GM21529 (cell line): Measurements from ENCODE around the gene NADK.

ENCODE experiments used
- ATAC-seq: cut with Tn5 transposase; IDR thresholded peaks from one replicate; pipeline ENCODE4 v1.9.1; 2021; ENCODE audit not compliant: unreplicated experiment

Gene NADK

DNA sequence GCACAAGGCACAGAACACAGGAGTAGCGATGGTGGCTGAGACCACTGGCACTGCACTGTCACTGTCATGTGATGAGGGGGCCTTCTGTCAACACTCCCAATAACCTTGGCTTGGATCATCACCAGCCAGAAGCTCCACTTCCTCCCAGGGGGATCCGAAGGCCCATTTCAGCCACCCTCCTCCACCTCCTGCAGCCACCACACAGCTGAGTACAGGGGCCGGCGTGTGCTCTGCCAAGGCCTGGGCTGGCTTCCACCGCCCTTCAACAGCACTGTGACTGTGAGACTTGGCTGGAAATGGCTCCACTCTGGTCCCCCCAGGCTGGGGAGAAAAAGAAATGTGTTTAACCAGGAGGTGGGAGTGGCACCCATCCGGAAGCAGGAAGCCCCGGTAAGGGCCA, 9.9 kb upstream of the NADK start:
- ATAC-seq, result no peak

DNA sequence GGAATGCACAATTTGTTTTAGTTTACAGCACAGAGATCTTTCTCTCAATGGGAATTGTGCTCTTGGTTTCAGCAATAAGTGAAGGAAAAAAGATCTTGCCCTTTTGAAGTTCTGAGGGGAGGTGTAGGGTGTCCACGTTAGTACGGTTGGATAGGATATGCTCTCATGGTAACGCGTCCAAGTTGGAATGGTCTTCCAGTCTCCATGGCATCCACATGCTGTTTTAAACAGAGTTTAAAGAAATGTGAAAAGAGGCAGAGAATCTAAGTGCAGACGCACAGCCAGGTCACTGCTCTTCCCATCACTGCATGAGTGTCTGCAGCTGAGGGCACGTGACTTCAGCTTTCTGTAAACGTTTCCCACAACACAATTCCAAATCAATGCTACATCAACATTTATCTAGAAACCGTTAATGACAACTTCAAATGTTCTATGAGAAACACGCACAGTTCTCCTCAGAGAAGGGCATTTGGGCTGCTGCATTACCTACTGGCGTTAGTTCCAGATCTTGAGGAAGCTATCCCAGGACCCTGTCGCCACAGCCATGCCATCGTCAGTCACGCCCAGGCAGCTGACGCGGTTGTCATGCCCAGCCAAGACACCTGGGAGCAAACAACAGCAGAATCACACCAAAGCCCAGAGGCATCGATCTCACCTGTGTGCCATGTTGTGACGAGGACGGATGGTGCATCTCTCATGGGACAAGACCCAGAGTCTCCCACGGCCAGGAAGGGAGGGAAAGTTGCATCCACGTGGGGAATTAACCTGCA, 8.8 kb upstream of the NADK start:
- no peak for ATAC-seq

DNA sequence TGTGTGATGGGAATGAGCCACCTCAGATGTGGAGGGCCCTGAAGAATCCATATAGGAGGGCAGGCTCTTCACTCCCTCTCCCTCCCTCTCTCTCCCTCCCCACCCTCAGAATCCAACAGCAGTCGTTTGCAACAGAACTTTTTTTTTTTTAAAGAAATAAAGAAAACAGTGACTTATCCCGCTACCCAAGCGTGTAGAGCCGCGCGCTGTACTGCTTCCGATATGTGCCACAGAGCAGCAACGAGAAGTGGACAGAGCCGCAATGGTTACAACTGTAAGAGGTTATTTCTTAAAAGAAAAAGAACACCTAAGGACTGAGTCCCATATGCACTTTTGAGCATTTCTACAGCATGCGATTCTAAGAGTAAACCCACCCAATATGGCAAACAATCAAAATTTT, 7.4 kb upstream of the NADK start:
- ATAC-seq, result no peak

DNA sequence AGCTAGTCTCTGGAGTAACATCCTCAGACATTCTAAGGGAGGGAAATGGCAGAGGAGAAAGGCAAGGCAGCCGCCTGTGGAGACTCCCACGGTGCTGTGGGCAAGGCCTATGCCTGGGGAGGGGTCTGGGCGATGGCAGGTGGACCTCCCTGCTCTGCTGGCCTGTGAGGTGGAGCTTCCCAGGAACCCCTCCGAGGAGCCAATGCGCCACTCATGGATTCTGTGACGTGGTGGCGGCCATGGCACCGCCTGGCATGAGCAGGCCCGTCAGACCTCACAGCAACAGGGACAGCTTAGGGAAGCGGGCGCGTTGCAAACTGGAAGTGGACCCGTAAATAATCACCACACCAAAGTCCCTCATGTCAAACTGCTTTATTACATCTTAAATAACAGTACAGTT, 6.7 kb upstream of the NADK start:
- no peak for ATAC-seq

DNA sequence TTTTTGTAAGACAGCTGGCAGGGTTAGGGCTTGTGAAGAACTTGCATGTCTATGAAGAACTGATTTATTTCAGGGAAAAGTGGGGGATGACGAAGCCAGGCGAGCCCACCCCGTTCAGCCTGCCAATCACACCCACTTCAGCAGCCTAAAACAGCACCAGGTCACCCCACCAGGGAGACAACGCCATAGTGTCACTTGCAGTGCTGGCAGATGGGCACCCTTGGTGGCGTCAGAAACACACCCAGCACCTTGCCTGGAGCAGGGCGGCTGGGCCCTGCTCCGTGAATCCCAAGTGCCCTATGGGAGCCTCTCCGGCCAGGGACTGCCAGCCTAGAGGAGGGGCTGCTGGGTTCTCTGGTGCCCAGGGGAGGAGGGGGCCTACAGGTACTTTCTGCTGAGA, 5.0 kb upstream of the NADK start:
- no peak for ATAC-seq

DNA sequence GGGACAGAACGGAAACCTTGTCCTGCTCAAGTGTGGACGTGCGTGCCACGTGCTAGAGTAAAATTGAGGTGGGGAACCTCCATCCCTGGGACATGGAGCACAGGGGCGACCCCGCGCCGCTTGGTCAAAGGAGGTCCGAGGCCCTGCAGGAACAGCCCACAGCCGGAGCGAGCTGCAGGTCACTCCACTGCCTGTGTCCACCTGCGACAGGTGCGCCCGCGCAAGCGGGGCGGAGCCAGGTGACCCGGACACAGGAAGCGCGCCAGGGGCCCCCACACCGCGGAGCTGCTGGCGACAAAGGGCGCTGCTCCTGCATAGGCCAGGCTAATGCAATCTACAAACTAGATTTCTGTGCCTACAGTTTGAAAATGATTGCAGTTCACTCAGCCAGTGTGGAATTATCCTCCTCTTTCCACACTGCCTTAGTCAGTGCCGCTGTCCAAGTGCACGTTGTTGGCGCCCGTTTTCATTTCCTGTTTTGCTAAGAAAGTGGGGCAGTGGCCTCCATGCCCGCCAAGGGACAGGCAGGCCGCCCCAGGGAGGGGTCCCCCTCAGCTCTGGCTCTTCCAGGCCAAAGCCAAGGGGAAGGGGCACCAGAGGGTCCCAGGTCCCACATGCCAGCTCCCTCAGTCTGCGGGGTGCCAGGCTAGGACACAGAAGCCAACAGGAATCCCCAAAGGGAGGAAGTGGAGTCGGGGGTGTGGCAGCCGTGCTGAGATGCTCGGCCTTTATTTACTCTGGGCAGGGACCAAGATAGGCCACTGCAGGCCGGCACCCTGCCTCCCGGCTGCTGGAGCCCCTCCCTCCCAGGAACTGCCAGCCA, 4.3 kb upstream of the NADK start:
- no peak for ATAC-seq

DNA sequence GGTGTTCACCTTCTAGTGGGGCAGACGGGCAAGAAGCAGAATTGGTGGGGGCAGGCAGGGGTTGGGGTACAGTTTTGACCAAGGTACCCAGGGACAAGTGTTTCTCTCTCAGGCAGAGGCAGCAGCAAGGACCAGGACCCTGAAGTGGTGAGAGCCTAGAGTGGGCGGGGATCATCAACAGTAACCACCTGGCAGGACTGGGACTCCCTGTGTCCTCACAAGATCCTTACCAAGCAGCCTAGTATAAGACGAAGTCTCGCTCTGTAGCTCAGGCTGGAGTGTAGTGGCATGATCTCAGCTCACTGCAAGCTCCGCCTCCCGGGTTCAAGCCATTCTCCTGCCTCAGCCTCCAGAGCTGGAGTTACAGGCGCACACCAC, 3.2 kb upstream of the NADK start:
- ATAC-seq, result no peak

DNA sequence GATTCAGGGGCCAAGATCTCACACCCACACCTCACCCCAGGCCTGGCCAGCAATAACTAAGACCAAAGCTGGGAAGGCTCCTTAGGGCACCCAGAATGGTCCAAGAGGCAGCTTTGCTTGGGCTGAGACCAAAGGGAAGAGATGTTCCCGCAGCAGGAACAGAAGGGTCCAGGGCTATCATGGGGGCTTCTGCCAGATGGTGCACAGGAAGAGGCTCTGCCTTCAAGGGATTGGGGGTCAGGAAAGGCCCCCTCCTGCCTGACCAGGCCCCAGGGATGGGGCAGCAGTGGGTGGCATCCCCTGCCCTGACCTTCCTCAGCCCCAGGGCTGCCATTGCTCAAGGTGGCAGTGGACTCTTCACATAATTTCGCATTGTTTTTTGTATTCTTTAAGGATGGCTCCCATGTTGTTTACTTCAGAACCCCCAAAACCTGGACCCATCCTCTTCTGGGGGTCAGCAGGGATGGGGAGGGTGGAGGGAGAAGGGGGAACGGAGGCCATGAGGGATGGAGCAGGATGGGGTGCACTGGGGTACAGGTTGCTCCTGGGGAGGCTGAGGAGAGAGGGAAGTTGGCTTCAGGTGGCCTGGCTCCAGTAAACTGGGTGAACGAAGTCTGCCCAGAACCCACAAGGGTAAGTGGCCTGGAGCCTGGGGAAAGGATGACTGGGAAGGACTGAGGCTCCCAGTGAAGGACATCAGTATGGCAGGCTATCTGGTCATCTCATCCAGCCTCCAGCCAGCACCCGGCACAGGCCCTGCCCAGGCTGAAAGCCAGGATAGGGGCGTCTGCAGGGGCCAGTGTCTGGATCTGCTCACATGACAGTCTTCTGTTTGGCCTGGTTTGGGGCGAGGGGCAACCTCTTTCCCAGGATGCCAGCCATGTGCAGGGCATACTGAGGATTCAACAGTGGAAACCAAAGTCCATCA, 2.6 kb upstream of the NADK start:
- ATAC-seq, result no peak

DNA sequence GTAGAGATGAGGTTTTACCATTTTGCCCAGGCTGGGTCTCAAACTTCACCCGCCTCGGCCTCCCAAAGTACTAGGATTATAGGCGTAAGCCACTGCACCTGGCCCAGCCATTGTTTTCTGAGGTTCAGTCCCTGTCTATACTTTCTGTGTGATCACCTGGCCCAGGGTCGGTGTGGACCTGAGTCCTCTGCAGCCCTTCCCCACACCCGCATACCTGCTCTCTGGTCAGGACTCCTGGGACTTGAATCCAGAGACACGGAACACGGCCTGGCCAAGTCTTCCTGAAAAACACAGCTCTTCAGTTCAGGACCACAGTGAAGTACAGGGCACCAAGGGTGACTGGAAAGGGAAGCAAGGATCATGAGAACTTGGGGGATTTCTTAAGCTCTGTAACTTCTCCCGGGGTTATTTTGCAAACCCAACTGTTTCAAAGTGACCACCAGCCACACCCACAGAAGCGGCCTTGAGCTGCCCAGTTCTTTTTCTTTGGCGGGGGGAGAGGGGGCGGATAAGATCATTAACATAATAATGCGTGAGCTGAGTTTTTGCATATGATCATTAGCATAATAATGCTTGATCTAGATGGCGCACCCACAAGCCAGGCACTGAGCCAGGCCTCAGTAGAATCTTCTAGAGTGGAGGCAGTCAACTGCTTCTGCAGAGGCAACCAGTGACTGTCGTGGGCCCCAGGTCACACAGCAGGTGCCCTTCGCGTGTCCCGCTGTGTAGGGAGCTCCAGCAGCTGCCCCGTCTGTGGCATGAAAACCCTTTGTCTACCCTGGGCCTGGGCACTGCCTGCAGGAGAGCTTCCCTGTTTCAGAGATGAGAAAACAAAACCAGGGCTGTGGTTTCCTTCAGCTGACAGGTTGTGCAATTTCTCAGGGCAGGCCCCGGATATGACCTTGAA, 1.7 kb upstream of the NADK start:
- peak; percentile 36 for ATAC-seq

DNA sequence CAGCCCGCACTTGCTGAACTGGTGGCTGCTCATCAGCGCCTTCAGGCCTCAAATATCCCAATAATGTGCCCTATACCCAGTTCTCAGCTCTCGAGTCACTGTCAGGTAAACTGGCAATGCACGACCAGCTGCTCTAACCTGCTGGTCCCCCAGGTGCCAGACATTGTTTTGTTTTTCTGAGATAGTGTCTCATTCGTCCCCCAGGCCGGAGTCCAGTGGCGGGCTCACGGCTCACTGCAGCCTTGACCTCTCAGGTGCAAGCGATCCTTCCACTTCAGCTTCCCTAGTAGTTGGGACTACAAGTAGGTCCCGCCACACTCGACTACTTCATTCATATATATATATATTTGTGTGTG, 1.0 kb upstream of the NADK start:
- no peak for ATAC-seq

DNA sequence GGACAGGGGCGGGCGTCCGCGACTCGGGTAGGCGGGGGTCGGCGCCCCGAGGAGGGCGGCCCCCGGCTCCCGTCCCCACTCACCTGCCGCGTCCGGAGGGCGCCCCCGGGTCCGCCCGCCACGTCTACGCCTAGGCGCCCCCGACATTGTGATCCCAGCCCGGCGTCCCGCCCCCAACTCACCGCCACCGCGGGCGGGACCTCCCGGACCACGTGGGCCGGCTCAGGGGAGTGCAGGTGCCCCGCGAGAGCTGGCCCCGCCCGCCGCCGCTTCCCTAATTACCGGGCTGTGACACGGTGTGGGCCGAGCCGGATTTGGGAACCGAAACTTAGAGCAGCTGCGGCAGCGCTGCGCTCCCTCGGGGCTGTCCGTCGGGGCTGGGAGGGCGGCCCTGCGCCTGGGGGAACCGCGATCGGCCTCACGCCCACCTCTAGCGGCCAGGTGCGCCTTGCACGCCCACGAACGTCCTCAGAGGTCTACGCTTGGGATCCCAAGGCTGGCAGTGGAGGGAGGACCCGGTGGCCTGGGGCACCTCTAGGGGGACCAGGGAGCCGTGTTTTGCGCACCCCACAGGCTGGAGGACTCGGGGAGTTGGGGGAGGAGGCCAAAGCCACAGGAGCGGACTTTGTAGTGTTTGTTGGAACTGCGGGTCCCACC, 521 bp upstream of the NADK start:
- ATAC-seq, result peak; percentile 60

DNA sequence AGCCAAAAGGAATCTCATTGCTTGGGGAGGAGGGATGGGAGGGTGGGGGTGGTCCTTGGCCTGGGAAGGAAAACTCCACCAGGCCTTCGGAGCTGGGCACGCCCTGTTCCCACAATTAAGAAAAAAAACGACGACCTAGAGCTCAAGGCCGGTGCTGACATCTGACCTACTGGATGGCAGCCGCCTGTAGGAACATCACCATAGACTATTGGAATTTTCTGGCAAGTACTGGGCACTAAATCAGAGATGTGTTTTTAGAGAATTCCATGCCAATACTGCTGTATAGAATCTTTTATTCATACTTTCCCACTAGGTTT, 729 bp downstream of the NADK start:
- ATAC-seq, result no peak

DNA sequence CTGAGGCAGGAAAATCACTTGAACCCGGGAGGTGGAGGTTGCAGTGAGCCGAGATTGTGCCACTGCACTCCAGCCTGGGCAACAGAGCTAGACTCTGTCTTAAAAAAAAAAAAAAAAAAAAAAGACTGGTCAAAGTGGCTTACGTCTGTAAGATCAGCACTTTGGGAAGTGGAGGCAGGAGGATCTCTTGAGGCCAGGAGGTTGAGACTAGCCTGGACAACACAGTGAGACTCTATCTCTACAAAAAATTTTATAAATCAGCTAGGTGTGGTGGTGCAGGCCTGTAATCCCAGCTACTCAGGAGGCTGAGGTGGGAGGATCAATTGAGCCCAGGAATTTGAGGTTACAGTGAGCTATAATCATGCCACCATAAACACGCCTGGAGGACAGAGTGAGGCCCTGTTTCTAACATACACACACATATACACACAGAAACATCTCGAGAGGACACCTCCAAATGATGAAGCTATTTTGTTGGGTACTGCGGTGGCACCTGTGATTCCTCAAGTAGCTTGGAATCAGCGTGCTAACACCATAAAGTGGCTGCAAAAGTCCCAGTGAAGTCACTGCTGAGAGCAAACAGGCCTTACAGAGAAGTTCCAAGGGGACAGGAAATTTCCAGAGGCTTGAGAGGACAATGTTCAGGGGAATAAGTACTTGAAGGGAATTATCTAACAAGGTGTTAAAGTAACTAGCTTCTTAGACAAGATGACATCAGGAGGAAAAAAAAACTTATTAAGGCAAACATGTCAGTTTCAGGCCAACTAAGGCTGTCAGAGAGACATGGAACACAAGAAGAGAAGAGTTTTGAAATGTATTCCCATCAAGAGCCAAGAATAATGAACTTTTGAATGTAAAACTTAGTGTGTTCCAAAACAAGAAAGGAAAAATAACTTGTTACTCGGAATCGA, 1.3 kb downstream of the NADK start:
- no peak for ATAC-seq

DNA sequence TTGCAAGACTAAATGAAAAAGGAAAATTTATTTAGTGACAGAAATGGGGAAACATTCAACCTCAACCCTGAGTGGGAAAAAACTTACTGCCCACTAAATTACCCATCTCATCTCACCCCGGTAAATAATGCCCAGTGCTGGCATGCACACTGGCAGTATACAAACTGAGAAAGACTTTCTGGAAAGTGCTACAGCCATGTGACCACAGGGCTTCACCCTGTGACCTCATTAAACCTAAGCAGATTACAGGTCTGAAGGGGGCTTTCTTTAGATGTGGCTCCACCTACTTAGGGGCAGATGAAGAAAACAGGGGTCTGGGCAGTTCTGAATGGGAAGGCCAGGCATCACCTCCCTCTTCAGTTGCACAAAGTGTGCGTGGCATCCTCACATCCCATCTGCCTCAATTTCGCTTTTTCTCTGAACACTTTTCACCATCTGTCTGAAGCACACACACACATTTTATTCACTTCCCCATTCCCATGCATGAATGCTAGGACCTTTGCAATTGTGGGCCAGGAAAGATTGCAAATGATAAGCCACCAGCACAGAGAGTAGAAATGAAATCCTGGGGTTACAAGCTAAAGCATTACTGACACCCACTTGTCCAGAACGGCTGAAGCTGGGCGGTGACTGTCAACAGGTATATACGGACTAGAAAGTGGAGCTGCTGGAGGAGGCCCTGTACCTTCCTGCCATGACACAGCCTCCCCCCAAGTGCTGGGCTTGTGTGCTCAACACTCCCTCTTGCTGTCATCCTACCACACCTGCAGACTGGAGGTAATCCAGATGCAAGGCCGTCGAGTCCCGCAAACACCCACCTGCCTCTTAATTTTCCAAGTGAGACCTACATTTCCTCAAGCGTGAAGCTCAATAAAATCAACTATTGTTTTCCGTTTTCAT, 2.7 kb downstream of the NADK start:
- no peak for ATAC-seq

DNA sequence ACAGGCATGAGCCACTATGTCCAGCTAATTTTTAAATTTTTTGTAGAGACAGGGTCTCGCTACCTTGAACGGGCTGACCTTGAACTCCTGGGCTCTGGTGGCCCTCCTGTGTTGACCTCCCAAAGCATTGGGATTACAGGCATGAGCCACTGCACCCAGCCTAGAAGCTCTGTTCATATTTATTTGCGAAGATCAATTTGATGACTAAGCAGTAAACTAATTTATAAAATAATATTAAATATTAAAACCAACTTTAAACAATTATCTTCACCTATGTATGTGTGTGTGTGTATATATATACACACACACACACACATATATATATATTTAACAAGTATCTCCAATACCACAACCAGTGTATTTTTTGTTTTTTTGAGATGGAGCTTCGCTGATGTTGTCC, 4.4 kb downstream of the NADK start:
- ATAC-seq, result no peak

DNA sequence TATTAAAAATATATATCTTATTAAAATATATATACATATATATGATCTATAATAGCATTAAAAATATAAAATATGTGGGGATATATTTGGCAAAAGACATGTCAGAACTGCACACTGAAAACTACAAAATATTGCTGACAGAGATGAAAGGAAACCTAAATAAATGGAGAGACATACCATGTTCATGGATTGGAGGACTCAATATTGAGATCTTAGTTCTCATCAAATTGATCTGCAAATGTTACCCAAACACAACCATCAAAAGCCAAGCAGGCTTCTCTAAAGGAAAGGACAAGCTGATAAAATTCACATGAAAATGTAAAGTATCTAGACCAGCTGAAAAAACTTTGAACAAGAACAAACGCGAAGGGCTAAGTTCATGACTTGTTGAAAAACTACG, 7.2 kb downstream of the NADK start:
- ATAC-seq, result no peak

DNA sequence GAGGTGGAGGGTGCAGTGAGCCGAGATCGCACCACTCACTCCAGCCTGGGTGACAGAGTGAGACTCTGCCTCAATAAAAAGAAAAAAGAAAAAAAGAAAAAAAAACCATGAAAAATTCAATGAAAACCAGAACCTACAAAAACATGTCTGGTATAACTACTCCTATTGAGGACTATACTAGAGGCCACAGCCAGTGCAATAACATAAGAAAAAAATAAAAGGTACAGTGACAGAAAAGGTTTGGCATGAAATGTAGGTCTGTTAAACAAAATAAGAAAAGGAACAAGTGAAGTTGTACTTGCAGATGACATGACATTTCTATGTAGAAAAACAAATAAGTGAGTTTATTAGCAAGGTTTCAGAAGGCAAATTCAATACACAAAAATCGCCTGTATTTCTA, 8.2 kb downstream of the NADK start:
- ATAC-seq, result no peak
